CD4-positive, alpha-beta T cell treated with Interleukin-17A for 4 hours (primary cell): ENCODE results near the gene ABLIM2.

Experiments used
- DNase-seq: peaks from one replicate; pipeline ENCODE4 v3.0.0-alpha.2; 2020; ENCODE audit warnings: mixed read lengths

Gene ABLIM2

GRCh38 chr4:8066336-8066931 is 92.2 kb downstream of the ABLIM2 start:
- no peak for DNase-seq

GRCh38 chr4:8063974-8064563 is 94.5 kb downstream of the ABLIM2 start:
- DNase-seq: no peak

- DNase-seq: no peak
These were observed 97.0 kb downstream of the ABLIM2 start for GRCh38 chr4:8061573-8061972.

- DNase-seq: no peak
These were observed 97.5 kb downstream of the ABLIM2 start for GRCh38 chr4:8061145-8061544.

- no peak for DNase-seq
These were observed 98.0 kb downstream of the ABLIM2 start for GRCh38 chr4:8060632-8061031.

- DNase-seq: no peak
These were observed 100.6 kb downstream of the ABLIM2 start for GRCh38 chr4:8058031-8058479.

GRCh38 chr4:8055206-8055605 is 103.4 kb downstream of the ABLIM2 start:
- no peak for DNase-seq

GRCh38 chr4:8053688-8054449 is 104.7 kb downstream of the ABLIM2 start:
- no peak for DNase-seq

- DNase-seq: no peak
These were observed 106.4 kb downstream of the ABLIM2 start for GRCh38 chr4:8052160-8052691.

GRCh38 chr4:8051644-8052043 is 107.0 kb downstream of the ABLIM2 start:
- no peak for DNase-seq

- no peak for DNase-seq
These were observed 107.9 kb downstream of the ABLIM2 start for GRCh38 chr4:8050555-8051206.

GRCh38 chr4:8050180-8050554 is 108.4 kb downstream of the ABLIM2 start:
- no peak for DNase-seq

GRCh38 chr4:8048856-8049676 is 109.5 kb downstream of the ABLIM2 start:
- no peak for DNase-seq

- DNase-seq: no peak
These were observed 110.6 kb downstream of the ABLIM2 start for GRCh38 chr4:8047837-8048678.

- DNase-seq: no peak
These were observed 111.6 kb downstream of the ABLIM2 start for GRCh38 chr4:8046925-8047541.

- DNase-seq: no peak
These were observed 112.7 kb downstream of the ABLIM2 start for GRCh38 chr4:8045909-8046308.

GRCh38 chr4:8044699-8045098 is 113.9 kb downstream of the ABLIM2 start:
- DNase-seq: no peak

GRCh38 chr4:8044244-8044643 is 114.4 kb downstream of the ABLIM2 start:
- DNase-seq: no peak

GRCh38 chr4:8043596-8043995 is 115.0 kb downstream of the ABLIM2 start:
- no peak for DNase-seq

- DNase-seq: no peak
These were observed 116.7 kb downstream of the ABLIM2 start for GRCh38 chr4:8041868-8042267.

GRCh38 chr4:8041172-8041571 is 117.4 kb downstream of the ABLIM2 start:
- no peak for DNase-seq
